Ascending aorta (tissue), 2 donors: ENCODE measurements around the gene ZRANB3. TPM values are rescaled to one million over a fixed set of nuclear protein-coding genes. Genes with fewer than 3 reads are reported as not detected.

Source experiments
- DNase-seq, 2 donors: peaks; one replicate each; pipeline ENCODE4 v3.0.0-alpha.2; 2019; ENCODE audit warnings: low spot score in 2 of 2
- H3K27ac ChIP-seq, 2 donors: fragments of 200-600 bp; sonication (generic); one replicate each; pipeline ENCODE4 v1.5.1; 2016 to 2017; ENCODE audit warnings: mild to moderate bottlenecking in 1 of 2
- H3K27me3 ChIP-seq: fragments of 200-600 bp; sonication (generic); one replicate; pipeline ENCODE4 v1.5.1; 2017
- H3K36me3 ChIP-seq, 2 donors: fragments of 200-600 bp; sonication (generic); one replicate each; pipeline ENCODE4 v1.5.1; 2016
- H3K4me1 ChIP-seq, 2 donors: fragments of 200-600 bp; sonication (generic); one replicate each; pipeline ENCODE4 v1.5.1; 2016 to 2017; ENCODE audit warnings: mild to moderate bottlenecking in 1 of 2
- H3K4me3 ChIP-seq, 2 donors: fragments of 200-600 bp; sonication (generic); one replicate each; pipeline ENCODE4 v1.5.1; 2016 to 2017; ENCODE audit warnings: mild to moderate bottlenecking in 1 of 2
- H3K9me3 ChIP-seq, 2 donors: fragments of 200-600 bp; sonication (generic); one replicate each; pipeline ENCODE4 v1.5.1; 2016
- intact Hi-C: fragments of 100-400 bp; cut with DNase I; formaldehyde crosslinking; loops from one replicate; pipeline ENCODE4 v1.15.1; 2023
- total RNA-seq: library from RNA; depleted of rRNA; stranded (reverse); fragments of >200 nt; gene quantifications from one replicate; pipeline ENCODE4 v1.1.0, GENCODE V29; 2016
- TF ChIP-seq, protein P1 (sequence below), 3 experiments: fragments of 200-600 bp in 2 of 3; fragments of 450-650 bp in 1 of 3; sonication (generic) in 2 of 3; IDR thresholded peaks; one replicate each; pipeline ENCODE4 v1.5.1; 2016 to 2019; ENCODE audit warnings: antibody characterized with exemption in 3 of 3, mild to moderate bottlenecking in 1 of 3, moderate library complexity in 1 of 3

Gene ZRANB3
- total RNA-seq, 1 donor from 2014 or later = 2.3 TPM

DNA sequence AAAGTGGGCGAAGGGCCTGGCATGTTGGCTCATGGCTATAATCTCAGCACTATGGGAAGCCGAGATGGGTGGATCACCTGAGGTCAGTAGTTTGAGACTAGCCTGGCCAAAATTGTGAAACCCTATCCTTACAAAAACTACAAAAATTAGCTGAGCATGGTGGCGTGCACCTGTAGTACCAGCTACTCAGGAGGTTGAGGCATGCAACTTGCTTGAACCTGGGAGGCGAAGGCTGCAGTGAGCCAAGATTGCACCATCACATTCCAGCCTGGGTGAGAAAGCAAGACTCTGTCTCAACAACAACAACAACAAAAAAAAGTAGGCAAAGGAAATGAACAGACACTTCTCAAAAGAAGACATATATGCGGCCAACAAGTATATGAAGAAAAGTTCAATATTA is 282.4 kb downstream of the ZRANB3 start:
- no peaks in the 10 kb centered on the region for H3K27me3 ChIP-seq
- no peaks in the 10 kb centered on the region for H3K4me1 ChIP-seq
- no peaks in the 10 kb centered on the region for H3K36me3 ChIP-seq
- TF ChIP-seq, protein P1, sequence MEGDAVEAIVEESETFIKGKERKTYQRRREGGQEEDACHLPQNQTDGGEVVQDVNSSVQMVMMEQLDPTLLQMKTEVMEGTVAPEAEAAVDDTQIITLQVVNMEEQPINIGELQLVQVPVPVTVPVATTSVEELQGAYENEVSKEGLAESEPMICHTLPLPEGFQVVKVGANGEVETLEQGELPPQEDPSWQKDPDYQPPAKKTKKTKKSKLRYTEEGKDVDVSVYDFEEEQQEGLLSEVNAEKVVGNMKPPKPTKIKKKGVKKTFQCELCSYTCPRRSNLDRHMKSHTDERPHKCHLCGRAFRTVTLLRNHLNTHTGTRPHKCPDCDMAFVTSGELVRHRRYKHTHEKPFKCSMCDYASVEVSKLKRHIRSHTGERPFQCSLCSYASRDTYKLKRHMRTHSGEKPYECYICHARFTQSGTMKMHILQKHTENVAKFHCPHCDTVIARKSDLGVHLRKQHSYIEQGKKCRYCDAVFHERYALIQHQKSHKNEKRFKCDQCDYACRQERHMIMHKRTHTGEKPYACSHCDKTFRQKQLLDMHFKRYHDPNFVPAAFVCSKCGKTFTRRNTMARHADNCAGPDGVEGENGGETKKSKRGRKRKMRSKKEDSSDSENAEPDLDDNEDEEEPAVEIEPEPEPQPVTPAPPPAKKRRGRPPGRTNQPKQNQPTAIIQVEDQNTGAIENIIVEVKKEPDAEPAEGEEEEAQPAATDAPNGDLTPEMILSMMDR (IDR thresholded peaks at IDR 0.05) = no peak
- DNase-seq = no peak
- H3K4me3 ChIP-seq = no peak overlapping the region
- intact Hi-C loops = no loop called here
- peaks cover 0 to 3% of the 10 kb centered on the region in 2 donors for H3K9me3 ChIP-seq
- no peak overlapping the region for H3K27ac ChIP-seq

DNA sequence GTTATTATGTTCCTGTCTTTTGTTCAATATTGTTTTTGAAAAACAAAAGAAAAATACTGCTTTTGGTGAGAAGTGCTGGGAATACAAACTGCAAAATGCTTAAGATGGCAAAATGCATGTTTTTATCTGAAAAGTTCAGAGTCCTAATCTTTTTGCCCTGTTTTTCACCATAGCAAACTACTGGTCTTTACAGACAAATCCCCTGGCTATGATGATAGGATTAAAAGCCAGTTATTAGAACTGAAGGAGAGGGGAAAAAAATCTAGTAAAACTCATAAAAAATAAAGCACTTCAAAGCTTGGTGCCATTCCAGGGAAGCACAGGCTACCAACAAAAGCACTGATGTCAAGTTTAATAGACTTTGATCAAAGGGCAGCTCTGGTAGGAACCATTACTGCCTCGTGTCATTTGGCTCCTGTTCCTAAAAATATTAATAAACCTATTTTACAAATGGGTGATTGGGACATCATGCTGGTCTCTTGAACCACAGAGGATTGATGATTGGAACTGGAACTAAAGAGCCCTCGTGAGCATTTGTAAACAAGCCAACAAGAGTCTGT is 284.2 kb downstream of the ZRANB3 start:
- H3K27me3 ChIP-seq = no peaks in the 10 kb centered on the region
- DNase-seq = no peak
- no peak overlapping the region for H3K27ac ChIP-seq
- no peaks in the 10 kb centered on the region for H3K4me1 ChIP-seq
- peaks cover 0 to 3% of the 10 kb centered on the region in 2 donors for H3K9me3 ChIP-seq
- H3K36me3 ChIP-seq = no peaks in the 10 kb centered on the region
- intact Hi-C loops = no loop called here
- TF ChIP-seq, protein P1 (IDR thresholded peaks at IDR 0.05) = no peak
- H3K4me3 ChIP-seq = no peak overlapping the region

DNA sequence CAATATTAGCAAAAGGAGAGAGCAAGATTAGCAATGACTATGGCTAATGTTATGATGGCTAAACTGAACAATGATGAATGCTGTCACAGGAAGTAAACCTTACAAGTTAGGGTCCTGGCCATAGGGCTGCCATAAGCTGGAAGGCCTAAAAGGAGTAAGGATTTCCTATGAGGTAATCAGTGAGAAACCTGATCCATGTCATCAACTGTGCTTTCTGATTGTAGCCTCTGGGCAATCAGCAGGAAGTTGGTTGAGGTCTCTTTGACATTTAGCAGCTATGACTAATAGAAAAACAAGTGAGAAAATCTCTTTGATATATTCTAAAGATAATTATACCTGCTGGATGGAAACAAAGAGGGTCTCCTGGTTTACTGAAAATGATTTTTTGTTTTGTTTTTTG is 285.9 kb downstream of the ZRANB3 start:
- no peaks in the 10 kb centered on the region for H3K9me3 ChIP-seq
- H3K36me3 ChIP-seq = no peaks in the 10 kb centered on the region
- TF ChIP-seq, protein P1 (IDR thresholded peaks at IDR 0.05) = no peak
- intact Hi-C loops = no loop called here
- no peak overlapping the region for H3K27ac ChIP-seq
- no peaks in the 10 kb centered on the region for H3K27me3 ChIP-seq
- no peak overlapping the region for H3K4me3 ChIP-seq
- no peaks in the 10 kb centered on the region for H3K4me1 ChIP-seq
- no peak for DNase-seq

DNA sequence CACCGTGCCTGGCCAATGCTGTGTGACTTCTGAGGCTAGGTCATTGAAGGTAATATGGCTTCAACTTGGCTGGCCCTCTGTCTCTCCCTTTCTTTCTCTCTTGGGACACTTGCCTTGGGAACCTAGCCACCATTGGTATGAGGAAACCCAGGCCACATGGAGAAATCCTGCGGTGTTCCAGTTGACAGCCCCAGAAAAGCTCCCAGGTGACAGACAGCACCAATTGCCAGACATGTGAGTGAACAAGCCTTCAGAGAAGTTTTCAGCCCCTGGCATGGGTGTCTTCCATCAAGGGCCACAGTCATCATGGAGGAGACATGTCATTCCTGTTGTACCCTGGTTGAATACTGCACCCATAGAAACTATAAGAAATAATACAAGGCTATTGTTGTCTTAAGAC is 292.4 kb downstream of the ZRANB3 start:
- no peak overlapping the region for H3K4me3 ChIP-seq
- no peaks in the 10 kb centered on the region for H3K4me1 ChIP-seq
- H3K27ac ChIP-seq = no peak overlapping the region
- intact Hi-C loops = no loop called here
- TF ChIP-seq, protein P1 (IDR thresholded peaks at IDR 0.05) = no peak
- no peaks in the 10 kb centered on the region for H3K27me3 ChIP-seq
- H3K36me3 ChIP-seq = no peaks in the 10 kb centered on the region
- DNase-seq = no peak
- no peaks in the 10 kb centered on the region for H3K9me3 ChIP-seq

DNA sequence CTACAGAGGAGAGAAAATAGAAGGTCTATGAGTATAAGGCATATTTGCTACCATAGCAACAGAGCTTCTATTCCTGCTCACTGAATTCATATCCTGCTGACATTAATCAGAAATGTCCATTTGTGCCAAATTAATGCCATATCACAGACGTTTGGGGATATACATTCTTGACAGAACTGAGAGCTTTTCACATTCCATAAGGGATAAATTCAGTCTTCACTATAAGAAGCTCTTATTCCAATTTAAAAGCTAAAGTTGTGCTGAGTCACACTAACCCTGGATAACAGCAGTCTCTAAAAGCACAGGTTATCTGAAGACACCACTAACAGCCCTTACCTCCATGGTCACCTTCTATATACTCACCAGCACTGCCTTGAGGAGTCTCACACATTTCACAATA is 300.9 kb downstream of the ZRANB3 start:
- Histone ChIP-seq H3K27ac (no peak overlapping the region), H3K27me3 (no peaks in the 10 kb centered on the region), H3K9me3 (no peaks in the 10 kb centered on the region), H3K4me3 (no peak overlapping the region), H3K36me3 (no peaks in the 10 kb centered on the region), H3K4me1 (no peaks in the 10 kb centered on the region)
- TF ChIP-seq, protein P1 (IDR thresholded peaks at IDR 0.05) = no peak
- no peak for DNase-seq
- intact Hi-C loops = no loop called here

DNA sequence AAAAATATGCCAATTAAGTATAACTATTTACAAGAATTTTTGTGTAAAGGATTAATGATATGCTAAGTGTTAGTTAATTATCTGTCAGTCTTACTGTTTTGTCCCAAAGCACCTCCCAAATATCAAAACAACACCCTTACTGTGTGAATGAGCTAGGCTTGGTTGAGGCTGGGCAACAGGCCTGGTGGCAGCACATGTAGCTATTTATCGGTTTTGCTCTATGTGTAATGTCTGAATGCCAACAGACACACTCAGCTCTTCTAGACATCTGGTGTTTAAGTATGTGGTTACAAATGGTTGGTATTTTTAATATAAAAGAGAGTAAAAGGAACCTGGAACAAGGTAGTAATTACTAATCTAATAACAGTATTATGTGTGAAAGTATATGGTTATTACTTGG is 303.6 kb downstream of the ZRANB3 start:
- Histone ChIP-seq H3K4me3 (no peak overlapping the region), H3K27ac (no peak overlapping the region), H3K27me3 (no peaks in the 10 kb centered on the region), H3K4me1 (no peaks in the 10 kb centered on the region), H3K36me3 (no peaks in the 10 kb centered on the region), H3K9me3 (no peaks in the 10 kb centered on the region)
- intact Hi-C loops = no loop called here
- TF ChIP-seq, protein P1 (IDR thresholded peaks at IDR 0.05) = no peak
- DNase-seq = no peak
